ENCODE results near the gene SEC14L5.

DNA sequence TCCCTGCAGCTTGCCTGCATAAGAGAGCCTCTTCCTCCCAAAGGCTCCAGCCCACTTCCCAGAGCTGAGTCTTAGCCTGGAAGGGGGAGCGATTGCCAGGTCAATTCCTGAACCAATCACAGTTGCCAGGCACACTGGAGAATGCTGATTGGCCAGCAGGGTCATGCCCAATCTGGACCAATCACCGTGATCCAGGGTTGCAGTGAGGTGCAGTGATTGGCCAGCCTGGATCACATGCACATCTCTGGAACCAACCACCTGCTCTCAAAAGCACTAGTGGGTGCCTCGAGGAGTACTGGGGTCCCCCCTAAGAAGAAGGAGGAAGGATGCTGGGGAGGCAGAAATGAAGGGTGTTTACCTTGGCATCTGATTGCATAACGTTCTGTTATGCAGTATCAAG is 57.2 kb downstream of the SEC14L5 start:
- no peak for TF ChIP-seq POLR2A (IDR thresholded peaks at IDR 0.05)
- TF ChIP-seq, protein P1, sequence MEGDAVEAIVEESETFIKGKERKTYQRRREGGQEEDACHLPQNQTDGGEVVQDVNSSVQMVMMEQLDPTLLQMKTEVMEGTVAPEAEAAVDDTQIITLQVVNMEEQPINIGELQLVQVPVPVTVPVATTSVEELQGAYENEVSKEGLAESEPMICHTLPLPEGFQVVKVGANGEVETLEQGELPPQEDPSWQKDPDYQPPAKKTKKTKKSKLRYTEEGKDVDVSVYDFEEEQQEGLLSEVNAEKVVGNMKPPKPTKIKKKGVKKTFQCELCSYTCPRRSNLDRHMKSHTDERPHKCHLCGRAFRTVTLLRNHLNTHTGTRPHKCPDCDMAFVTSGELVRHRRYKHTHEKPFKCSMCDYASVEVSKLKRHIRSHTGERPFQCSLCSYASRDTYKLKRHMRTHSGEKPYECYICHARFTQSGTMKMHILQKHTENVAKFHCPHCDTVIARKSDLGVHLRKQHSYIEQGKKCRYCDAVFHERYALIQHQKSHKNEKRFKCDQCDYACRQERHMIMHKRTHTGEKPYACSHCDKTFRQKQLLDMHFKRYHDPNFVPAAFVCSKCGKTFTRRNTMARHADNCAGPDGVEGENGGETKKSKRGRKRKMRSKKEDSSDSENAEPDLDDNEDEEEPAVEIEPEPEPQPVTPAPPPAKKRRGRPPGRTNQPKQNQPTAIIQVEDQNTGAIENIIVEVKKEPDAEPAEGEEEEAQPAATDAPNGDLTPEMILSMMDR (IDR thresholded peaks at IDR 0.05 in 8 of 11, conservative IDR thresholded peaks at IDR 0.05 in 3 of 11), result no peak

All from spleen (tissue), 7 donors.